IMR-90 (cell line): ENCODE results near the gene ABHD17A. TPM values are rescaled to one million over a fixed set of nuclear protein-coding genes. Genes with fewer than 3 reads are reported as not detected.

Experiments
- ATAC-seq: fragments of 200-7000 bp; cut with Tn5 transposase; 2 replicates; pipeline ENCODE4 v1.9.1; 2020; ENCODE audit warnings: low read depth, mild to moderate bottlenecking, moderate library complexity
- BruUV-seq: library from RNA; stranded (reverse); fragments of 400-500 nt; replicated peaks from 2 replicates; lab custom pipeline; 2021; lab: Mats Ljungman, UMichigan
- CTCF ChIA-PET: fragments of 300-600 bp; formaldehyde crosslinking; extraction: SDS; loops from one replicate; lab custom pipeline; 2021; ENCODE audit warnings: antibody characterized with exemption; lab: Yijun Ruan, JAX
- POLR2A ChIA-PET: fragments of 300-600 bp; sonication (Branson Sonifier 250); formaldehyde crosslinking; loops from one replicate; lab custom pipeline; 2022; ENCODE audit warnings: antibody characterized with exemption; ENCODE audit not compliant: unreplicated experiment; lab: Charles Lee
- DNase-seq: peaks from one replicate; pipeline ENCODE4 v3.0.0; 2013
- H2AFZ ChIP-seq: replicated peaks from 2 replicates; pipeline ENCODE3; 2013; ENCODE audit warnings: low read length, mild to moderate bottlenecking; ENCODE audit not compliant: poor library complexity
- H2AK5ac ChIP-seq: 2 replicates; pipeline ENCODE4 v1.6.1; 2013; ENCODE audit warnings: low read depth, low read length, inconsistent platforms
- H2AK9ac ChIP-seq: replicated peaks from 2 replicates; pipeline ENCODE3; 2013; ENCODE audit warnings: mild to moderate bottlenecking, low read depth, low read length, moderate library complexity; ENCODE audit not compliant: poor library complexity
- H2BK120ac ChIP-seq: 2 replicates; pipeline ENCODE4 v1.6.1; 2013; ENCODE audit warnings: low read depth, low read length, inconsistent platforms
- H2BK15ac ChIP-seq: 3 replicates; pipeline ENCODE4 v1.6.1; 2013; ENCODE audit warnings: low read depth, low read length, inconsistent platforms
- H2BK20ac ChIP-seq: 2 replicates; pipeline ENCODE4 v1.6.1; 2013; ENCODE audit warnings: low read depth, mild to moderate bottlenecking, inconsistent platforms, low read length, moderate library complexity
- H2BK5ac ChIP-seq: 2 replicates; pipeline ENCODE4 v1.6.1; 2013; ENCODE audit warnings: mild to moderate bottlenecking, low read depth, low read length, inconsistent platforms; ENCODE audit not compliant: poor library complexity, severe bottlenecking
- H3K14ac ChIP-seq: replicated peaks from 2 replicates; pipeline ENCODE4 v1.6.1; 2013; ENCODE audit warnings: low read depth, low read length, inconsistent platforms
- H3K18ac ChIP-seq: 2 replicates; pipeline ENCODE4 v1.6.1; 2013; ENCODE audit warnings: low read depth, low read length, control low read depth
- H3K23ac ChIP-seq: 2 replicates; pipeline ENCODE4 v1.6.1; 2013; ENCODE audit warnings: low read depth, low read length, inconsistent platforms
- H3K27ac ChIP-seq: 2 replicates; pipeline ENCODE4 v1.5.1; 2013; ENCODE audit warnings: mild to moderate bottlenecking, control low read depth, low read length; ENCODE audit not compliant: insufficient read depth
- H3K27me3 ChIP-seq: 2 replicates; pipeline ENCODE4 v1.6.1; 2013; ENCODE audit warnings: low read length; ENCODE audit not compliant: control insufficient read depth, insufficient read depth
- H3K36me3 ChIP-seq: 2 replicates; pipeline ENCODE4 v1.6.1; 2013; ENCODE audit warnings: low read length, mixed read lengths; ENCODE audit not compliant: control insufficient read depth, insufficient read depth
- H3K4ac ChIP-seq: 2 replicates; pipeline ENCODE4 v1.6.1; 2013; ENCODE audit warnings: low read depth, low read length, inconsistent platforms
- H3K4me1 ChIP-seq: 2 replicates; pipeline ENCODE4 v1.6.1; 2013; ENCODE audit warnings: low read length, mixed read lengths; ENCODE audit not compliant: control insufficient read depth, insufficient read depth
- H3K4me2 ChIP-seq: 2 replicates; pipeline ENCODE4 v1.6.1; 2013; ENCODE audit warnings: low read depth, mild to moderate bottlenecking, control low read depth, low read length, moderate library complexity
- H3K4me3 ChIP-seq: 2 replicates; pipeline ENCODE4 v1.5.1; 2013; ENCODE audit warnings: low read depth, mild to moderate bottlenecking, control low read depth, low read length, moderate library complexity; ENCODE audit not compliant: insufficient read depth
- H3K56ac ChIP-seq: 2 replicates; pipeline ENCODE4 v1.6.1; 2013; ENCODE audit warnings: low read length, inconsistent platforms; ENCODE audit not compliant: insufficient read depth; ENCODE audit errors: extremely low read depth
- H3K79me1 ChIP-seq, 2 experiments: 2 replicates each; pipeline ENCODE4 v1.6.1; 2013; ENCODE audit warnings: low read length in 2 of 2, inconsistent platforms in 1 of 2, low read depth in 1 of 2
- H3K9ac ChIP-seq: 2 replicates; pipeline ENCODE4 v1.6.1; 2013; ENCODE audit warnings: low read depth, low read length, control low read depth
- H3K9me1 ChIP-seq: 2 replicates; pipeline ENCODE4 v1.6.1; 2013; ENCODE audit warnings: low read length, inconsistent platforms; ENCODE audit not compliant: insufficient read depth
- H3K9me3 ChIP-seq: 2 replicates; pipeline ENCODE4 v1.6.1; 2013; ENCODE audit warnings: low read length; ENCODE audit not compliant: control insufficient read depth, insufficient read depth
- H4K20me1 ChIP-seq: 2 replicates; pipeline ENCODE4 v1.6.1; 2013; ENCODE audit warnings: low read length, inconsistent platforms; ENCODE audit not compliant: insufficient read depth
- H4K5ac ChIP-seq: 2 replicates; pipeline ENCODE4 v1.6.1; 2013; ENCODE audit warnings: mild to moderate bottlenecking, low read depth, low read length, control low read depth
- H4K8ac ChIP-seq, 2 experiments: 2 replicates each; pipeline ENCODE4 v1.6.1; 2013; ENCODE audit warnings: low read depth in 2 of 2, low read length in 2 of 2, control low read depth in 1 of 2, inconsistent platforms in 1 of 2
- H4K91ac ChIP-seq: 2 replicates; pipeline ENCODE4 v1.6.1; 2013; ENCODE audit warnings: low read depth, low read length, inconsistent platforms; ENCODE audit not compliant: insufficient read depth
- BHLHE40 ChIP-seq: fragments of 150-350 bp; IDR thresholded peaks from 2 replicates; pipeline ENCODE4 v1.6.1; 2016; ENCODE audit warnings: mild to moderate bottlenecking, low read depth, low read length
- CTCF ChIP-seq: conservative IDR thresholded peaks from 2 replicates; pipeline ENCODE4 v1.5.1; 2012; ENCODE audit warnings: mild to moderate bottlenecking, low read depth, low read length, improper control_type of control experiment
- ELK1 ChIP-seq: fragments of 150-350 bp; IDR thresholded peaks from 2 replicates; pipeline ENCODE4 v1.6.1; 2016; ENCODE audit warnings: low read depth, mild to moderate bottlenecking, low read length, moderate library complexity, borderline replicate concordance
- FOS ChIP-seq: fragments of 150-350 bp; IDR thresholded peaks from 2 replicates; pipeline ENCODE4 v1.6.1; 2016; ENCODE audit warnings: low read depth, low read length
- MAZ ChIP-seq: IDR thresholded peaks from 2 replicates; pipeline ENCODE4 v1.6.1; 2012; ENCODE audit warnings: low read depth, mild to moderate bottlenecking, low read length, improper control_type of control experiment, moderate library complexity, borderline replicate concordance
- NFE2L2 ChIP-seq: fragments of 150-350 bp; IDR thresholded peaks from 2 replicates; pipeline ENCODE4 v1.6.1; 2016; ENCODE audit warnings: low read depth, mild to moderate bottlenecking, low read length
- RFX5 ChIP-seq: IDR thresholded peaks from 2 replicates; pipeline ENCODE4 v1.8.0; 2012; ENCODE audit warnings: low read depth, mild to moderate bottlenecking, low read length, moderate library complexity
- USF2 ChIP-seq: fragments of 150-350 bp; IDR thresholded peaks from 2 replicates; pipeline ENCODE4 v1.6.1; 2017; ENCODE audit warnings: mild to moderate bottlenecking, antibody characterized with exemption, low read length, low read depth
- WGBS, 2 experiments: methylation state at CpG; one replicate each; pipeline versions ENCODE4 v1.1.5 to v1.1.7; 2013; ENCODE audit warnings: missing lambda C conversion rate in 2 of 2; ENCODE audit not compliant: insufficient read length in 1 of 2; ENCODE audit errors: extremely low coverage in 2 of 2; 5-methylcytosine and 5-hydroxymethylcytosine counted together
- dilution Hi-C: fragments of 300-500 bp; cut with HindIII; formaldehyde crosslinking; loops from one replicate; pipeline ENCODE4 v1.14.3; 2018; ENCODE audit warnings: low sequenced_read_pairs; ENCODE audit not compliant: unreplicated experiment
- in situ Hi-C: fragments of 300-500 bp; cut with MboI; formaldehyde crosslinking; loops from 3 replicates; pipeline ENCODE4 v1.14.3; 2019; ENCODE audit warnings: low sequenced_read_pairs, inconsistent platforms, mixed read lengths
- intact Hi-C: fragments of 100-400 bp; cut with micrococcal nuclease; formaldehyde crosslinking; loops from 2 replicates; pipeline ENCODE4 v1.10.0; 2022
- polyA plus RNA-seq, 3 experiments: library from polyadenylated mRNA; depleted of rRNA; stranded (reverse); fragments of >200 nt; gene quantifications; 2 replicates each; pipeline ENCODE4 v1.2.3, GENCODE V29; 2012; ENCODE audit warnings: low replicate concordance in 1 of 3
- total RNA-seq: library from RNA; depleted of rRNA; stranded (reverse); fragments of >200 nt; gene quantifications from 2 replicates; pipeline ENCODE4 v1.2.3, GENCODE V29; 2012

ABHD17A gene
- total and polyA plus RNA-seq, 2 of the 4 experiments (the other 2 are of a cell fraction): 37.8 to 76.2 TPM

GRCh38 chr19:1921825-1922224 lies 36.5 kb upstream of the ABHD17A start:
- intact Hi-C loops: no loop called here
- Histone ChIP-seq H3K18ac (no peak overlapping the region), H3K4ac (no peak overlapping the region)

More at GRCh38 chr19:1921825-1922224, 36.5 kb upstream of the ABHD17A start:
- ChIA-PET POLR2A (no interaction called here), CTCF (no interaction called here)
- H3K14ac ChIP-seq: no peak overlapping the region
- DNase-seq (no peak), ATAC-seq (no peak)
- no TSS peak for BruUV-seq
- H3K79me1 ChIP-seq: 0 out of 4 replicates have a peak, but pooled peaks cover 0 to under 1% of the 10 kb centered on the region in 2 experiments
- no peak overlapping the region for H2AK5ac ChIP-seq
- H3K27me3 ChIP-seq: no peaks in the 10 kb centered on the region
- no peaks in the 10 kb centered on the region for H3K9me3 ChIP-seq
- no peak overlapping the region for H3K9ac ChIP-seq
- H3K4me1 ChIP-seq: no peaks in the 10 kb centered on the region
- no peak overlapping the region for H3K4me3 ChIP-seq
- no peak overlapping the region for H2BK15ac ChIP-seq
- no peaks in the 10 kb centered on the region for H3K9me1 ChIP-seq
- H4K5ac ChIP-seq: no peak overlapping the region
- no peak overlapping the region for H2BK20ac ChIP-seq
- no peak overlapping the region for H2BK5ac ChIP-seq
- H2BK120ac ChIP-seq: no peak overlapping the region
- H3K4me2 ChIP-seq: no peak overlapping the region
- peaks cover 9% of the 10 kb centered on the region; the same call in 1 of the 2 replicates for H4K20me1 ChIP-seq
- H3K56ac ChIP-seq: no peak overlapping the region
- H2AFZ ChIP-seq: no peak overlapping the region
- no peak overlapping the region for H4K8ac ChIP-seq
- H3K36me3 ChIP-seq: peaks cover 65% of the 10 kb centered on the region
- in situ Hi-C loops: no loop called here
- dilution Hi-C loops: no loop called here
- 96% methylated on average over 5 of the region's 15 CpGs; no CpG with 5 or more reads in 1 of the 2 experiments for WGBS, 2 experiments
- H2AK9ac ChIP-seq: no peak overlapping the region
- H3K27ac ChIP-seq: no peak overlapping the region
- no peak overlapping the region for H4K91ac ChIP-seq
- no peak for TF ChIP-seq MAZ
- no peak for TF ChIP-seq FOS
- TF ChIP-seq BHLHE40: no peak
- no peak for TF ChIP-seq CTCF
- TF ChIP-seq RFX5: no peak
- no peak for TF ChIP-seq ELK1
- no peak for TF ChIP-seq NFE2L2
- no peak for TF ChIP-seq USF2
- no peak overlapping the region for H3K23ac ChIP-seq
